ENCODE results near the gene CFAP20. TPM values are rescaled to one million over a fixed set of nuclear protein-coding genes. Genes with fewer than 3 reads are reported as not detected.
"Not testable (repeated sequence)": the region's sequence is repeated elsewhere in the genome, so short reads cannot be mapped to it uniquely, and the experiment has no call there.

The CFAP20 gene
- total RNA-seq, 1 donor from 2014 or later = 45.9 TPM

DNA sequence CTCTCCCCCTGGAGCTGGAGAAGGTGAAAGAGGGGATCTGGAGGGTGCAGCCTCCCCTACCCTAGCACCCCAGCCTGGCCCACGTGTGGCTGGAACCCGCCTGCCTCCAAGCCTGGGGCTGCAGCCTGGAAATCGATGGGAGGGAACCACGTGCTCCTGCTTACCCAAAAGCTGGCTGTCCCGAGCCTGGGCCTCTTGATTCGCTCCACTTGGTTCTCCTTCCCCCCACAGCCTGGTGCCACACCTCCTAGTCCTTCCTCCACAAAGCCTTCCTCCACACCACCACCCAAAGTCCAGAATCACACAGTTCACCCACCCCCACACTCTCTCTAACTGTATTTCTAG, 29.3 kb downstream of the CFAP20 start:
- Mint-ChIP-seq H3K4me1 (ENCODE audit: low read depth) (no peaks in the 10 kb centered on the region), H3K27me3 (peaks cover 2% of the 10 kb centered on the region), H3K9me3 (ENCODE audit: low read depth) (no peaks in the 10 kb centered on the region), H3K4me3 (ENCODE audit: low read depth) (no peak overlapping the region), H3K27ac (no peak overlapping the region), H3K36me3 (ENCODE audit: insufficient read depth) (no peaks in the 10 kb centered on the region)
- DNase-seq (ENCODE audit: low spot score, unreplicated experiment) = no peak
- TF ChIP-seq CTCF (IDR thresholded peaks at IDR 0.05; ENCODE audit: unreplicated experiment) = no peak

- no peak for TF ChIP-seq CTCF (IDR thresholded peaks at IDR 0.05; ENCODE audit: unreplicated experiment)
- H3K27ac Mint-ChIP-seq = no peak overlapping the region
- no peaks in the 10 kb centered on the region for H3K4me1 Mint-ChIP-seq (ENCODE audit: low read depth)
- no peaks in the 10 kb centered on the region for H3K36me3 Mint-ChIP-seq (ENCODE audit: insufficient read depth)
- H3K9me3 Mint-ChIP-seq (ENCODE audit: low read depth) = no peaks in the 10 kb centered on the region
- no peak for DNase-seq (ENCODE audit: low spot score, unreplicated experiment)
- H3K4me3 Mint-ChIP-seq (ENCODE audit: low read depth) = no peak overlapping the region
- H3K27me3 Mint-ChIP-seq = peaks cover 2% of the 10 kb centered on the region
Measured at GRCh38 chr16:58099097-58099955, 29.9 kb downstream of the CFAP20 start.

GRCh38 chr16:58098207-58099096, 30.7 kb downstream of the CFAP20 start:
- TF ChIP-seq CTCF (IDR thresholded peaks at IDR 0.05; ENCODE audit: unreplicated experiment) = no peak
- Mint-ChIP-seq H3K4me1 (ENCODE audit: low read depth) (no peaks in the 10 kb centered on the region), H3K27me3 (peaks cover 2% of the 10 kb centered on the region), H3K9me3 (ENCODE audit: low read depth) (no peaks in the 10 kb centered on the region), H3K36me3 (ENCODE audit: insufficient read depth) (no peaks in the 10 kb centered on the region), H3K4me3 (ENCODE audit: low read depth) (no peak overlapping the region), H3K27ac (no peak overlapping the region)
- no peak for DNase-seq (ENCODE audit: low spot score, unreplicated experiment)

DNA sequence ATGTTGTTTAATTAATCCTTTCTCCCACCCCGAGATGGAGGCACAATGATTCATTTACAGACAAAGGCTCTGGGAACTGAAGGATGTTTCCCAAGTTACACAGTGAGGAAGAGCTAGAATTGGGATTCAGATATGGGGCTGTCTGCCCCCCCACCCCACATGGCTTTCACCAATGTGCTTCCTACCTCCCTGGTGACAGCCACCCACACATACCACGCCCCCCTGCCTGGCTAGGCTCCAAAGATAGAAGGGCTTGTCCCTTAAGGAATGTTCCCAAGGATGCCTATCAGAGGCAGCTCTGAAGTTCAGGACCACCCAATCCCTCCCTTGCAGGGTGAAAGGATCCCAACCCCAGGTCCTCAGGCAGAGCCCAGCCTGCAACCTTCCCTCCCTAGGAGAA, 32.9 kb downstream of the CFAP20 start:
- Mint-ChIP-seq H3K4me1 (ENCODE audit: low read depth) (no peaks in the 10 kb centered on the region), H3K27me3 (peaks cover 13% of the 10 kb centered on the region), H3K4me3 (ENCODE audit: low read depth) (no peak overlapping the region), H3K36me3 (ENCODE audit: insufficient read depth) (no peaks in the 10 kb centered on the region), H3K9me3 (ENCODE audit: low read depth) (no peaks in the 10 kb centered on the region), H3K27ac (no peak overlapping the region)
- no peak for DNase-seq (ENCODE audit: low spot score, unreplicated experiment)
- TF ChIP-seq CTCF (IDR thresholded peaks at IDR 0.05; ENCODE audit: unreplicated experiment) = no peak

DNA sequence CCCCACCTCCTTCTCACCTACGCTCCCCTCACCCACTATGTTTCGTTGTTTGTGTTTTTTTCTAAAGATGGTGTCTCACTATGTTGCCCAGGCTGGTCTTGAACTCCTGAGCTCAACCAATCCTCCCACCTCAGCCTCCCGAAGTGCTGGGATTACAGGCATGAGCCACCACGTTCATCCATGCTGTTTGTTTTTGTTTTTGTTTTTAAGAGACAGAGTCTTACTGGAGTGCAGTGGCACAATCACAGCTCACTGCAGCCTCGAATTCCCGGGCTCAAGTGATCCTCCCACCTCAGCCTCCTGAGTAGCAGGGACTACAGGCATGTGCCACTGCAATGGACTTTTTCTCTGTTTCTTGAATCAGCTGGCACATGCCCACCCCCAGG, 33.6 kb downstream of the CFAP20 start:
- H3K4me3 Mint-ChIP-seq (ENCODE audit: low read depth); H3K36me3 Mint-ChIP-seq (ENCODE audit: insufficient read depth); H3K9me3 Mint-ChIP-seq (ENCODE audit: low read depth); H3K27ac Mint-ChIP-seq; DNase-seq (ENCODE audit: low spot score, unreplicated experiment); H3K4me1 Mint-ChIP-seq (ENCODE audit: low read depth): not testable (repeated sequence)
- peaks cover 13% of the 10 kb centered on the region for H3K27me3 Mint-ChIP-seq

Data from progenitor cell of endocrine pancreas (in vitro differentiated cells).